Astrocyte (in vitro differentiated cells and primary cell): ENCODE results near the gene ARL8B.

ENCODE experiments used
- CTCF ChIP-seq: IDR thresholded peaks from 2 replicates; pipeline ENCODE4 v1.5.1; 2011; ENCODE audit warnings: low read depth, mild to moderate bottlenecking, inconsistent platforms, low read length, moderate library complexity; ENCODE audit not compliant: insufficient read depth
- EZH2 ChIP-seq: IDR thresholded peaks from 2 replicates; pipeline ENCODE4 v1.6.1; 2012; ENCODE audit warnings: mild to moderate bottlenecking, low read length, inconsistent platforms; ENCODE audit not compliant: insufficient read depth

DNA sequence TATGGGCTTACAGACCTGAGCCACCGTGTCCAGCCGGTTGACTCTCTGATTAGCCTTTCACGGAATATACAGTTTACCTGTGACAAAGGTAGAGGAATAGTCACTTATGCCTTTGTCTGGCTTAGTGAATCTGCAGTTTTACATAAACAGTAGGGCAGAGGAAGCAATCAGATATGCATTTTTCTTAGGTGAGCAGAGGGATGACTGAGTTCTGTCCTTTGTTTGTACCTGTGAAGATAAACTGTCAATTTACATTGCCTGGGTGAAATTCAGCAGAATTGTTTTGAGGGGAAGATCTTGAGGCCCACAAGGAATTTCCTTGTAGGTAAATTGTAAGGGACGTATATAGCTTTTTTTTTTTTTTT is 76.2 kb downstream of the ARL8B start:
- TF ChIP-seq CTCF (no peak), EZH2 (no peak)
